Lower lobe of right lung (tissue), 2 donors: Measurements from ENCODE around the gene KCNK2. TPM values are rescaled to one million over a fixed set of nuclear protein-coding genes. Genes with fewer than 3 reads are reported as not detected.
"Not testable (repeated sequence)": the region's sequence is repeated elsewhere in the genome, so short reads cannot be mapped to it uniquely, and the experiment has no call there.

Source experiments
- ATAC-seq, 2 donors: fragments of 200-7000 bp; cut with Tn5 transposase; one replicate each; pipeline ENCODE4 v1.9.1; 2020 to 2022; ENCODE audit warnings: mild to moderate bottlenecking in 2 of 2, moderate library complexity in 2 of 2
- DNase-seq: peaks from one replicate; pipeline ENCODE4 v3.0.0-alpha.2; 2020
- H3K27ac ChIP-seq: fragments of 200-600 bp; one replicate; pipeline ENCODE4 v1.8.0; 2022
- H3K27me3 ChIP-seq: fragments of 200-600 bp; one replicate; pipeline ENCODE4 v1.8.0; 2022; ENCODE audit warnings: low read depth
- H3K36me3 ChIP-seq: fragments of 200-600 bp; one replicate; pipeline ENCODE4 v1.8.0; 2022; ENCODE audit warnings: mild to moderate bottlenecking
- H3K4me1 ChIP-seq: fragments of 200-600 bp; one replicate; pipeline ENCODE4 v1.8.0; 2022
- H3K4me3 ChIP-seq: fragments of 200-600 bp; one replicate; pipeline ENCODE4 v1.8.0; 2022; ENCODE audit warnings: mild to moderate bottlenecking
- H3K9me3 ChIP-seq: fragments of 200-600 bp; one replicate; pipeline ENCODE4 v1.8.0; 2022
- CTCF ChIP-seq: fragments of 200-600 bp; IDR thresholded peaks from one replicate; pipeline ENCODE4 v1.8.0; 2022; ENCODE audit warnings: antibody characterized with exemption, mild to moderate bottlenecking
- intact Hi-C: fragments of 100-400 bp; cut with DNase I; formaldehyde crosslinking; loops from one replicate; pipeline ENCODE4 v1.11.0; 2022
- total RNA-seq: library from RNA; stranded (reverse); fragmentation: NEBNext Ultra II Directional; extraction: Animal tissue kit (Norgen Biotek cat#: 25700); gene quantifications from one replicate; pipeline ENCODE4 v1.2.1, GENCODE V29; 2021
- donor health status: DM: no; HTN: yes; CAD: no; lungs with severe emphysema.

KCNK2 gene
- total RNA-seq, 1 donor from 2014 or later, result not detected

DNA sequence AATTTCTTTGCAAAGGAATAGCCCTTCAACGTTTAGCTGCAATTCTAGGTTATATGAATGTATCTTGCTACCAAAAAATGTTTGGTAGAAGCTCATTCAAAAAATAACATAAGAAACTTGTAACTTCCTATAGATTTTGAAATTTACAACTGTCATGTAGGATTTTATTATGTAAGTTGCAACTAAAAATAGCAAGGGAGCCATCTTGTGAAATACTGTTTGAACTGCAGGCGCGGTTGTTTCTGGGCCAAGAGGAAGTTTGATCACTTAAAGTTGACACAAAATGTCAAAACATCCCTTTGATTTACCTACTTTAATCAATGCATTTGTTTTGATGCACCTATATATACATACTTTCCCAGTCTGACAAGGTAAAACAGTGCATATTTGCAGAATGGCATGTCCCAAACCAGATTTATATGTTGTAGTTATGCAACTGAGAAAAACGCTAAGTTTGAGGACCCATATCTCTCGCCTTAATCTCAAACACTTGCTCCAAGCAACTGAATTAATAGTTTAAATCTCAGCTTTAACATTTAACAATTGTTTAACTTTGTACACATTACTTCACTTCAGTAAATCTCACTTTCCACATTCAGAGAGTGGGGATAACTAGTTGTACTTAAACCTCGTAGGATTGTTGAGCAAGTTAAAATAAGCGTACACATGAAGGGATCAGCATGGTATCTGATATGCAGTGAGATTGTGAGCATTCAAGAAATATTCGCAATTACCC is 63.9 kb downstream of the KCNK2 start:
- Histone ChIP-seq H3K4me1 (no peaks in the 10 kb centered on the region), H3K4me3 (no peak overlapping the region), H3K27ac (no peak overlapping the region), H3K36me3 (no peaks in the 10 kb centered on the region), H3K9me3 (no peaks in the 10 kb centered on the region), H3K27me3 (no peaks in the 10 kb centered on the region)
- intact Hi-C loops, result no loop called here
- no peak for DNase-seq
- peak; percentile 32 for TF ChIP-seq CTCF
- ATAC-seq, result no peak

- ATAC-seq (no peak), DNase-seq (no peak)
- no peak for TF ChIP-seq CTCF
- Histone ChIP-seq H3K4me1 (no peaks in the 10 kb centered on the region), H3K36me3 (no peaks in the 10 kb centered on the region), H3K9me3 (no peaks in the 10 kb centered on the region), H3K4me3 (no peak overlapping the region), H3K27me3 (no peaks in the 10 kb centered on the region), H3K27ac (no peak overlapping the region)
- intact Hi-C loops, result no loop called here
These were observed 64.5 kb downstream of the KCNK2 start for GRCh38 chr1:215147024-215147423.

- intact Hi-C loops, result no loop called here
These were observed 69.5 kb downstream of the KCNK2 start for GRCh38 chr1:215151841-215152549.

DNA sequence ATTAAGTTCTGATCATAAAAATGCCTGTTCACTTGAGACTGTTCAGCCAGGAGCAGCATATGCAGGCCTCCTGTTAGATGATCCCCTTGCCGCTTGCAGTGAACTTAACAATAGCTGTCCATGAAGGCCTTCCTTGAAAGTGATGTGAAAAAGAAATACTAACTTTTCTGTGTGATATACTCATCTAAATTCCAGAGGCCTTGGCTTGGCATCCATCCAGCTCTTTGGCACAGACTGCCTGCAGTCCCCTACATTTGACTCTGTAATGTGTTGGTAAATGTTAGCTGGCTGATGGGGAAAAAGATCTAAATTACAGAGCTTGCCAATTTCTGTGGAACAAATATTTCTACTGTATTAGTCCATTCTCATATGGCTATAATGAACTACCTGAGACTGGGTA is 73.7 kb downstream of the KCNK2 start:
- DNase-seq, result no peak
- H3K9me3 ChIP-seq, result no peaks in the 10 kb centered on the region

More at GRCh38 chr1:215151841-215152549, 69.5 kb downstream of the KCNK2 start:
- DNase-seq, result no peak
- H3K27me3 ChIP-seq, result no peaks in the 10 kb centered on the region
- no peaks in the 10 kb centered on the region for H3K9me3 ChIP-seq
- no peak for ATAC-seq
- H3K27ac ChIP-seq, result no peak overlapping the region
- no peak for TF ChIP-seq CTCF
- H3K4me1 ChIP-seq, result no peaks in the 10 kb centered on the region
- no peaks in the 10 kb centered on the region for H3K36me3 ChIP-seq
- no peak overlapping the region for H3K4me3 ChIP-seq

DNA sequence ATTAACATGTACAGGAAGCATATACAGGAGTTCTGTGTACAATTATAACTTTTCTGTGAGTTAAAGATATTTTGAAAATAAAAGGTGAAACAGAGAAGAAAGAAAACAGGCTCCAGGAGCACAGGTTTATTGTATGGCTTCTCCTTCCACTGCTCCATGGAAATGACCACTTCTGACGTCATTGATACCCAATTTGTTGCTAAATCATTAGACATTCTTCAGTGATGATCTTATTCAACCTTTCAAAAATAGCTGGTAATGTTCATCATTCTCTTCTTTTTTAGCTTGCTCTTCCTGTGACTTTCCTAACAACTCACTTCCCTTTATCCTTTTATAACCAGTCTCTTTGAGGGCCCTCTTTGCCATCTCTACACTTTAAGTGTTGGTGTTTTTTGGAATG is 77.8 kb downstream of the KCNK2 start:
- Histone ChIP-seq H3K4me1 (no peaks in the 10 kb centered on the region), H3K9me3 (no peaks in the 10 kb centered on the region), H3K36me3 (no peaks in the 10 kb centered on the region), H3K27me3 (no peaks in the 10 kb centered on the region), H3K27ac (no peak overlapping the region), H3K4me3 (no peak overlapping the region)
- intact Hi-C loops, result no loop called here
- DNase-seq (no peak), ATAC-seq (no peak)
- no peak for TF ChIP-seq CTCF

More for the DNA sequence above, 73.7 kb downstream of the KCNK2 start:
- Histone ChIP-seq H3K27me3 (no peaks in the 10 kb centered on the region), H3K27ac (no peak overlapping the region), H3K4me3 (no peak overlapping the region), H3K4me1 (no peaks in the 10 kb centered on the region), H3K36me3 (no peaks in the 10 kb centered on the region)
- intact Hi-C loops, result no loop called here
- TF ChIP-seq CTCF, result no peak
- no peak for ATAC-seq

DNA sequence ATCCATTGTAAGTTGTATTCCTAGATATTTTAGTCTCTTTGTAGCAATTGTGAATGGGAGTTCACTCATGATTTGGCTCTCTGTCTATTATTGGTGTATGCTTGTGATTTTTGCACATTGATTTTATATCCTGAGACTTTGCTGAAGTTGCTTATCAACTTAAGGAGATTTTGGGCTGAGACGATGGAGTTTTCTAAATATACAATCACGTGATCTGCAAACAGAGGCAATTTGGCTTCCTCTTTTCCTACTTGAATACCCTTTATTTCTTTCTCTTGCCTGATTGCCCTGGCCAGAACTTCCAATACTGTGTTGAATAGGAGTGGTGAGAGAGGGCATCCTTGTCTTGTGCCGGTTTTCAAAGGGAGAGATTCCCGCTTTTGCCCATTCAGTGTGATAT is 80.6 kb downstream of the KCNK2 start:
- H3K27me3 ChIP-seq, DNase-seq, H3K9me3 ChIP-seq, intact Hi-C loops, H3K36me3 ChIP-seq, H3K27ac ChIP-seq, H3K4me3 ChIP-seq, H3K4me1 ChIP-seq, ATAC-seq: not testable (repeated sequence)
